Suppressor macrophage treated with lipopolysaccharide for 1 hour (primary cell): Measurements from ENCODE around the gene EBF3.

ENCODE experiments used
- DNase-seq, 3 donors: peaks; one replicate each; pipeline ENCODE4 v3.0.0-alpha.2; 2020 to 2022

The EBF3 gene

GRCh38 chr10:129909531-129910256 lies 54.4 kb downstream of the EBF3 start:
- DNase-seq: no peak

DNA sequence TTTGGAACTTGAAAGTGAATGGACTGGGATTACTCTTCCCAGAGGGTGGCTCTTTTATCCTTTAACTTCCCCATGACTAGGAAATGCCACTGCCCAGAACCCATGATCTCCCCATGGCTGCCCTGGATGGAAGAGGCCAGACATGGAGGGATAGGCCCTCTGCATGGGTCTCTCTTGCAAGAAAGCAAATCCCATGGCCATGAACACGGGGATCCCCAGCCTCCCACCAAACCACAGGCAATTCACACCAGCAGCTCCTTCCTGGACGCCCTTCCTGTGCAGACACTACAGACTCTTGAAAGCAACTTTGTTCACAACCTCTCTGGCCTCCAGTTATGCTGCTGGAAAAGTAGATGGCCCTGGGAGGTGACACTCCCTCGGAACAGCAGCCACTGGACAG lies 55.0 kb downstream of the EBF3 start:
- DNase-seq: no peak

DNA sequence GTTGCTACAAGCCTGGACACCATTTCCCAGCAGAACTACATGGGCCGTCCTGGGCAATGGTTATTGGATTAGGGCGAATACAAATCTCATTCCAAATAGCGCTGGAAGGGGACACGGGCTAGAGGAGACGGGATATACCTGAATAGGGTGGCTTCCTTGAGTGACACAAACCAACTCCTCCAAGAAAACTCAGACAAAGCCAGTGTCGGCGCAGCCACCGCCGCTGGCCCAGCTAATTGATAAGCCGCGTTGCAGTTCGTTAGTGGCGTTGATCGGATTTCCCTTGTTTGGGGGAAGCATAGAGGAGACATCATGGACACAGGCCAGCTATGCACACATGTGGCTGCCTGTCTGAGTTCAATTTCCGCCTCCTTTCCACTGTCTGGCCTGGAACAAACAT lies 55.7 kb downstream of the EBF3 start:
- no peak for DNase-seq

- no peak for DNase-seq
These were observed 58.5 kb downstream of the EBF3 start for GRCh38 chr10:129905553-129905952.

- DNase-seq: no peak
These were observed 59.8 kb downstream of the EBF3 start for GRCh38 chr10:129904323-129904722.

DNA sequence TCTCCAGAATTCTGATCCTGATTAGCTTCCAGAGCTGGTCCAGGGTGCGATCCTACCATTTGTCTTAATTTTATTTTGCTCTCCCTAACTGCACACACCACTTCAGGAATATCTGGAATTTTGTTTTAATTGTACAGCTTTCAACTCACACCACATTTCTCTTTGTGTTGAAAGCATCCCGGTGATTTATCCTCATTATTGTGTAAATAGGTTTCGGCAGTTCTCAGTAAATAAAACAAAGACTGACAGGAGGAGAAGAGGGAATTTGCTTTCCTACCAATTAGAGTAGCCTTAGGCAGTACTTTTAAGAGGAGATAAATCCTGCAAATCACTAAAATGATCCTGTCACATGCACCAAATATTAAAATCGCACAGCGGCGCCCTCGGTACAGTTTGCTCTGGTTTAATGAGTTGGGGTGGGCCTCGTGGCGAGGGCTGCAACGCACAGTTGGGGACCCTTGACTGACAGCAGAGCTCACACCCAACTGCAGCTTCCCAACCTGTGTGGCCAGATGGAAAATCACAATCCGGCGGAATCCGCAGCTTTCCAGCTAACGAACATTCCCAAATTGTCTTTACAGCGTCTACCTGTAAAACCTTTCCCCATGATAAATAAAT lies 62.6 kb downstream of the EBF3 start:
- DNase-seq: no peak

- DNase-seq: no peak
These were observed 63.2 kb downstream of the EBF3 start for GRCh38 chr10:129900825-129901224.

DNA sequence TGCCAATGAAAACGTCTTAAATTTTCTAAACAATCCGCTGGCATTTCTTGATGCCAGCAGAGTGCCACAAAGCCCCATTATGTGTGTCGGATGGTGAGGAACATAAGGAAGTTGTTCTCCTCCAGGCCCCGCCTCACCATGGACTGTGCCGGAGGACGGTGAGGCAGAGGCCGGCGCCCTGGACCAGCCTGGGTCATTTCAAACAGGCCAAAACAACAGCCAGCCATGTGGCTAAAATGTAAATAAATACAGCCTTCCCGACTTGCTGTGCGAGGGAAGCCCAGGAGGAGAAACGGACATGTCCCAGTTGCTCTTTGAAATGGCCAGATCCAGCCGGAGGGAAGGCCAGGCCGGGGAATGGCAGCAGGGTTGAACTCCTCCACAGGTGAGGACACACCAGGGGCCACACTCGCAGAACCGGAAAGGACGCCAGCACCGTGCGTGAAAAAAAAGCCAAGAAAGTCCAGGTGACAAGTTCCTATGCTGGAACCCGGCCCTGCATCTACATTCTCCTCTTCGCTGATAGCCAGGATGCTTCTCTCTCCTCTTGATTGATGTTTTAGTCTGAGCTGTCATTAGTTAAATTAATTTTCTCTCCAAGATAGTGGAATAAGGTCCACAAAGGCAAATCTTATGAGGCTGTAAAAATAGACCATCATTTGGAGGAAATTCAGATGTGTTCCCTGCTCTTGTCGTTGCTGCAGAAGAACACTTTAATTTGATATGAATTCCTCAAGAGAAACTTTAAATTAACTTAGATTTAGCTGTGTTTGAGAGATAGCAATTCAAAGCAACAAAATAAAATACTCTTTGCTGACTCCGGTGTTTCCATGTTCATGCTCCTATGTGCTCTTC lies 64.6 kb downstream of the EBF3 start:
- no peak for DNase-seq

DNA sequence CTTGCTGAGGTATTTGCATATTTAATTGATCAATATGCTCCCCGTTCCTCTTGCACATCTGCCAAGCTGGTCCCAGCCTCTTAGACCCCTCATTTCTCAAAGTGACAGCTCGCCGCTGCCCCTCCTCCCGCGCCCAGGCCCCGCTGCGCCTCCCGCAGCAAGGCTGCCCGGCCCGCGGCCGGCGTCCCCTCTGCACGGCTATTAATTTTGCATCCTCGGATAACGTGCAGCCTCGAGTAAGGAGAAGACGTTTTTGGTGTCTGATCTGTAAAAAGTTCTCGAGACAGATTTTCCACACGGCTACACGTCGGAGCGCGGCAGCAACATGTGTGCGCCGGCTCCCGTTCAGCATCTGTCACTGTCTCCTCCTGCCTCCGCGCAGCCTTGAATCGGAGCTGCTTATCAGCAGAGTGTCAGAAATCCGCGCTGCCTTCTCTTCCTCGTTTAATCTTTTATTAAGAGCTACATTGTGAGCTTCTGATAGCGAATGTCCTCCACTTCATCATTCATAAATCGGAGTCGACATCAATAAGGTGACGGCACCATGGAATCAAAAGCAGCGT lies 65.3 kb downstream of the EBF3 start:
- DNase-seq: no peak

- no peak for DNase-seq
These were observed 66.0 kb downstream of the EBF3 start for GRCh38 chr10:129897871-129898626.

DNA sequence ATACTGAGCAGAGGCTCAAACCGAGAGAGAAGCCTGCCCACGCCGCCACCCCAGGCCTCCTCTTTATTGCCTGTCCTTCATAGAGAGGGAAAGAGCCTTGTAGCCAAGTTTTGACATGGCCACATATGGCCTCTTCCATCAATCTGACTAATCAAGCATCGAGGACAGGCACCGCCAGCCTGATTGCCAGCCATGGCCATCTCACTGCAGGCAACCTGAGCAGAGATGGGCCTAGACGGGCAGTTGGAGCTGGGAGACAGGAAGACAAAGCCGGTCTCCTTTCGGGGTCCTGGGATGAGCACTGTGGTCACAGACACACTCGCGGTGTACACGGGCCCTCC lies 67.2 kb downstream of the EBF3 start:
- no peak for DNase-seq

- no peak for DNase-seq
These were observed 67.8 kb downstream of the EBF3 start for GRCh38 chr10:129896136-129896859.

DNA sequence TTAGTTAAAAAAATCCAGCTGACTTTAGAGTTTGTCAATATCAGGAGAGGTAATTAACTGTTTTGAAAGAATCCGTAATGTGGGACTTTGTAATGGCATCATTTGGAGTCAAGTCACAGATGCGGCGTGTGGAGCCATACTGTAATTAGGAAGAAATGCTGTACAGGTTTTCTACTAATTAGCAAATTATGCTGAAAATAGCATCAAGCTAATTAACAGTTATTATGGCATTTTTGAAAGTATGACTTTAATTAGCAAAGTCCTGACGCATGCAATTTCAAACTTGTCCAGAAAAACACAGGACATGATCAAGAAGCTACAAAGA lies 68.3 kb downstream of the EBF3 start:
- no peak for DNase-seq

GRCh38 chr10:129894698-129895097 lies 69.4 kb downstream of the EBF3 start:
- no peak for DNase-seq

- no peak for DNase-seq
These were observed 70.7 kb downstream of the EBF3 start for GRCh38 chr10:129893104-129894089.

DNA sequence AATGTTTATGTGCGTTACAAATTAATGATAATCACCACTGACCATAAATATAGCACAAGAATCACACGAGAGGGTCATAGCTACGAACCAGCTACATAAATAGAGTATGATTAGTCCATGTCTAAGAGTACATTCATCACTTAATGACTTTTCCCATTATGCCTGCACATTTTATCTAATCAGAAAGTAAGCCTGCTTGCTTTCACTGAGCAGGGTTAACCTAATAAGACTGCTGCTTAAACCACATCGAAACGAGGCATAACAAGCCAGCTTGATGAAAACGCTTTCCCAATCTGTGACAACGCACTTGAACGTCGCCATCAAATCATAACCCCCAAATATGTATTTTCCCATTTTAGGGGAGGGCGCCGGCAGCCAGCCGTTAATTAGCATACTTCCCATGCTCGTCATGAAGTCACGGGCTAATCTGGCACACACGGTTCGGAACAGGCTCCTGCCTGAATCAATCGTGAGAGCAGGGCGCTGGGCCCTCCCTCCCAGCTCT lies 71.5 kb downstream of the EBF3 start:
- DNase-seq: no peak

DNA sequence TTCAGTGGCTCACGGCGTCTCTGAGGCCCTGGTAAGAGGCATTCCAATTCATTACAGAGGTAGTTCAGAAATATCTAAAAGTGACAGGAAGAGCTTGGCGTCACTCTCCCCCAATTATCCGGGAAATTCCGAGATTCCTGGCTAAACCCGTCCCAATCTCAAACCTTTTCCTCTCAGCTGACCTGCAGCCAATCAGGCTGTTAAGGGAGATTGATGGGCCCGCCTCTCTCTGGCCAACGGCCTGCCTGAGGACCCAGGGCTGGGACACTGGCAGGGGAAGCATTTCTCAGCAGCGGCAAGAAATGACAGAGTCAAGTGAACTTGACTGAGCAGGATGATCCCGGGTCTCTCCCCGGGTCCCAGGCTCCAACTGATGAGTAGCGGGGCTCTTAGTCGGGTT lies 72.3 kb downstream of the EBF3 start:
- no peak for DNase-seq

GRCh38 chr10:129890170-129890569 lies 73.9 kb downstream of the EBF3 start:
- no peak for DNase-seq

GRCh38 chr10:129888784-129889616 lies 75.1 kb downstream of the EBF3 start:
- peak; percentile 27 to 61 (median 45) for DNase-seq
